ENCODE measurements around the gene APRT.

Gene APRT

DNA sequence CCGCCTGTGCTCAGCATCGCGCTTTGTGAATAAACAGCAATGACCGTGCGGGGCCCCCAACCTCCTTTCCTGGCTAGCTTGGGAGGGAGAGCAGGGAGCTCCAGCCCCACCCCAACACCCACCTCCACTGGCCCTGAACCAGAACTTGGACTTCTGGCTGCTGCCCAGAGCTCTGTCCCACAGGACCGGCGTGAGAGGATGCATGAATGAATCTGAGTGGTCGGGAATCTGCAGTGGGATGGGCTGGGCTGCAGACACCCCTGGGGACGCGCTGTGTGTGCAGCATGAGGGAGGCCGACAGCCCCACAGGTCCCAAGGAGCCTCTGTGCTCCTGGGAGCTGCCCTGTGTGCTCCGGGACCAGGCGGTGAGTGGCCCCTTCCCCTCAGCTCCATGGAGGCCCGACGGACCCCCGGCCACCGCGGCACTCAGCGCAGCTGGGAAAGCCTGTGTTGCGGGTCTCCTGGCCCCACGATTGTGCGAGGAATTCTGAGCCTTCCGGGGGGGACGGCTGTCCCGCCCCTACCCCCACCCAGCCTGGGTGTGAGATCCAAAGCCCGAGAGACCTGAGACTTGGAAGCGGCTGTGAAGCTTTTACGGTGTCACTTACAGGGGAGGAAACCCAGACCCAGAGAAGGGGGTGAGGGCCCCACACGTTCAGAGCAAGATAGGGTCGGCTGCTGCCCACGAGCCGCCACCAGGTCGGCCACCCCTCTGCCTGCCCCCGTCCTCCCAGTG lies 32.2 kb downstream of the APRT start:
- H3K27ac ChIP-seq, result no peak overlapping the region
- TF ChIP-seq, protein P1, sequence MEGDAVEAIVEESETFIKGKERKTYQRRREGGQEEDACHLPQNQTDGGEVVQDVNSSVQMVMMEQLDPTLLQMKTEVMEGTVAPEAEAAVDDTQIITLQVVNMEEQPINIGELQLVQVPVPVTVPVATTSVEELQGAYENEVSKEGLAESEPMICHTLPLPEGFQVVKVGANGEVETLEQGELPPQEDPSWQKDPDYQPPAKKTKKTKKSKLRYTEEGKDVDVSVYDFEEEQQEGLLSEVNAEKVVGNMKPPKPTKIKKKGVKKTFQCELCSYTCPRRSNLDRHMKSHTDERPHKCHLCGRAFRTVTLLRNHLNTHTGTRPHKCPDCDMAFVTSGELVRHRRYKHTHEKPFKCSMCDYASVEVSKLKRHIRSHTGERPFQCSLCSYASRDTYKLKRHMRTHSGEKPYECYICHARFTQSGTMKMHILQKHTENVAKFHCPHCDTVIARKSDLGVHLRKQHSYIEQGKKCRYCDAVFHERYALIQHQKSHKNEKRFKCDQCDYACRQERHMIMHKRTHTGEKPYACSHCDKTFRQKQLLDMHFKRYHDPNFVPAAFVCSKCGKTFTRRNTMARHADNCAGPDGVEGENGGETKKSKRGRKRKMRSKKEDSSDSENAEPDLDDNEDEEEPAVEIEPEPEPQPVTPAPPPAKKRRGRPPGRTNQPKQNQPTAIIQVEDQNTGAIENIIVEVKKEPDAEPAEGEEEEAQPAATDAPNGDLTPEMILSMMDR (conservative IDR thresholded peaks at IDR 0.05), result no peak

DNA sequence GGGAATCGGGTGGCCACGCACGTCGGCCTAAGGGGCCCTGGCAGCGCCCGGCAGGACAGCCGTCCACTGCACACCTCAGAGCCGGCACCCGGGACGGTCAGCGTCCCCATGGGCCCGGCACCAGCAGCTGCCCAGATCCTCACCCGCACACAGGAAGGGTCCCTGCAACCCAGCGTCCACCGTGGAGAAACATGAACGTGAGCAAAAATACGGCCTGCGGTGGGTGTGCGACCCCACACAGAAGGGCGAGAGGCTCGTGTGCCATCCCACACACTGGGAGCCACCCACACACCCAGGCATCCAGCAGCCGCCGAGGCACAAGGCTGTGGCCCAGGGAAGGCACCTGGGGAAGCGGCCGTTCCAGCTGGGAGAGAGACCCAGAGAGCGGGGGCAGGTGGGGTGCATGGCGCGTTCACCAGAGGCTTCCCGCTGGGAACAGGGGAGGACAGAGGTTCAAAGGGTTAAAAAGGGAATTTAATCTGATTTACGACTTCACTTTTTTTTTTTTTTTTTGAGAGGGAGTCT lies 33.1 kb downstream of the APRT start:
- no peak overlapping the region for H3K27ac ChIP-seq
- TF ChIP-seq, protein P1 (conservative IDR thresholded peaks at IDR 0.05), result no peak

DNA sequence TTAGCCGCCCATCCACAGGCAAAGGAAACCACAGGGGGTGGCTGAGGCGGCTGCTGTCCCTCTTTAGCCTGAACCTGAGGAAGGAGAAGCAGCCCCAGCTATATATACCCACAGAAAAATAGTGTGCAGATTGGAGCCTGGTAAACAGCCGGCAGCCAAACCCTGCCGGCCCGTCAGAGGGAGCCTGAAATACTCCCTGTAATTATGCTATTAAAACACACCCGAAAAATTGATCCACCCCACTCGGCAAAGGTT lies 33.5 kb downstream of the APRT start:
- TF ChIP-seq, protein P1 (conservative IDR thresholded peaks at IDR 0.05), result no peak
- no peak overlapping the region for H3K27ac ChIP-seq

DNA sequence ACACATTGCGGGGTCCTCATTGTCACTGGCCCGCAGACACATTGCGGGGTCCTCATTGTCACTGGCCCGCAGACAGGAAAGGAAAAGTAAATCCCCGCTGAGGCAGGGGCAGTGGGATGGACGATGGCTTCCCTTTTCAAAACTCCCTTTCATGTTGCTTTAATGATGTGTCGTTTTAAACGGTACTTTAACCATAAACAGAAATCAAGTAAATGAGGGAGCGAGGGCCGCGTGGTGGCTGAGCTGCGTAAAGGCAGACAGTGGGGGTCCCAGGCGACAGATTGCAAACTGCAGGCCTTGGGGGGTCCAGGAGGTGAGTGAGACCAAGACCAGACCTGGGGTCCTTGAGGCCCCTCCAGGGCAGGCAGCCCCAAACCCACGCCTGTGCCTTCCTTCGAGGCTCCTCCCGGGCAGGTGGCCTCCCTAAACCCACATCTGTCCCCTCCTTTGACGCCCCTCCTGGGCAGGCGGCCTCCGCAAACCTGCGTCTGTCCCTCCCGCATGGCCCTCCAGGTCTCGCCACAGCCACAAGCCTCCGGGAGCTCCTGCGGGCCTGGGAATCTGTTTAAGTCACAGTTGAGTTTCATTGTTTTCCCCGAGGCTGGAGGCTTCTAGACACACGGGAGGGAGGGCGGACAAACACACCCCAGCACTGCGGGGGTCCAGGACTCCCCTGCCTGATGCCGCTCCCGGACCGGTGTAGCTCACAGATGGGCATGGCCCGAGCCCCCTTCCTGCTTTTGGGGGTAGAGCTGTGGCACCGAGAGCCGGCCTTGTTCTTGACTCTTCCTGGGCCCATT lies 34.1 kb downstream of the APRT start:
- H3K27ac ChIP-seq, result no peak overlapping the region
- TF ChIP-seq, protein P1 (conservative IDR thresholded peaks at IDR 0.05), result no peak

DNA sequence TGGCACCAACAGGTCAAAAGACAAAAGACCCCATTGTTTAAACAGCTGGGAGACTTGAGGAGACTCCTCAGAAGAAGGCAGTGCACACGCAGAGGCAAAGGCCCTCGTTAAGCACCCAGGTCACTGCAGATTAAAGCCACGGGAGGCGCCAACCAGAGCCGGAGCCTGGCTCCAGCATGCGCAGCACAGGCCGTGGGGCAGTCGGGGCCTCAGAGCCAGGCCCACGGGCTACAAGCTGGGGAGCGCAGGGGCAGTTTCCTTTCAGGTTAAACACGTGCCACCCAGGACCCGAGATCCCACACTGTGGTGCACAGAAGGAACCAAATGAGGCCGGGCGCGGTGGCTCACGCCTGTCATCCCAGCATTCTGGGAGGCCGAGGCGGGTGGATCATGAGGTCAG lies 35.9 kb downstream of the APRT start:
- H3K27ac ChIP-seq, result no peak overlapping the region
- TF ChIP-seq, protein P1 (conservative IDR thresholded peaks at IDR 0.05), result no peak

DNA sequence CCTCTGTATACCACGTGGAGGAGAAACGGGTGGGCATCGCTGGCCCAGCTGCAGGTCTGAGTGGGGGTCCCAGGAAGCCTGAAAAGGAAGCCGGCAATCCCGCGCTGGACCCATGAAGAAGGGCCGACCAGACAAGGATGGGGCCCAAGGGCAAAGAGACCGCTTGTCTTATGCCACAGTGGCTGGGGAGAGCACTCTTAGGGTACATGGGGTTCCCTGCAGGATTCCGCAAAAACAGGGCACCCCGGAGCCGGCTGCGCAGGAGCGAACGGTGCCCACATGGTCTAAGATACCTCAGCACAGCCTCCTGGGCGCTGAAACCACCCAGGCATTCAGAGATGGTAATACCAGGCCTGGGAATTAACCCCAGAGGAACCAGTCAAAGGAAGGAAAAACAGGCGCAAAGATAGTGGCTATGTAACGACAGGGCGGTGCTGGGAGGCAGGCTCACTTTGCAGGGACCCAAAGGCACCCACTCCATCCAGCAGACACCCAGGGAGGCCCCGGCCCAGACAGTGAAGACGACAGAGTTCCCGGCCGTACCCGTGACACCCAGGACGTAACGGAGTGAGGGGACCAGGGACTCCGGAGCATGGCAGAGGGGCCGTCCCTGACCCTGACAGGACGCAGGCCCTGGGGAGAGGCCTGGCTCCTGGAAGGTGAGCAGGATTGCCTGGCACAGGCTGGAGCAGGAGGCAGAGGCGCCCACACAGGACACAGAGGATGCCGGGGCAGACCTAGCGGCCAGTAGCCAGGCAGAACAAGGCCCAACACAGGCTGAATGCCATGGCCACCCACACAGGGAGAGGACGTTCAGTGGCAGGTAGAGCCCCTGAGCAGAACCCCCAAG lies 37.0 kb downstream of the APRT start:
- TF ChIP-seq, protein P1 (conservative IDR thresholded peaks at IDR 0.05), result no peak
- H3K27ac ChIP-seq, result no peak overlapping the region

DNA sequence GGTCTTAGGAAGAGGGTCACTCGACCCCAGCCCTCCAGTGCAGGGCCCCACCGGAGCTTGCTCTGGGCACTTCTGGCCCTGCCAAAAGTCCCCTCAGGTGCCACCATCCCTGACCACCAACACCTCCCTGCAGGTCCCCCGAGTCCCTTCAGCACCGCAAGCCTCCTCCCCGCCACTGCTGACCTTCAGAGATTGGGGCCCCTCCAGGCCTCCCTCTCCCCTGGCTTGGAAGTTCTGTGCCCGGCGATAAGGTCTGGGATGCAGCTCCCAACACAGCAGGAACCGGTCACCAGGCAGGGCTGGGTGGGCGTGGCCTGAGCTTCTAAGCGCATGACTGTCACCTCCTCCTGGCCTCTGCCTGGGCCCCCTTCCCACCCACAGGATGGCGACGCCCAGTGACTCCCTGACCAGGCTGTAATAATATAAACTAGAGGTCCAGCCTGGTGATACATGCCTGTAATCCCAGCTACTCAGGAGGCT lies 37.9 kb downstream of the APRT start:
- H3K27ac ChIP-seq, result no peak overlapping the region

More for the DNA sequence above, 37.9 kb downstream of the APRT start:
- TF ChIP-seq, protein P1 (conservative IDR thresholded peaks at IDR 0.05), result no peak

Measured in VCaP (cell line).